T-helper 2 cell treated with Interferon-gamma antibody and Interleukin-4, amounts not matched to agents 5 μg/mL and 100 μg/mL, for 36 hours (primary cell): ENCODE data around the gene SPOCK2.
"Not testable (repeated sequence)": the region's sequence is repeated elsewhere in the genome, so short reads cannot be mapped to it uniquely, and the experiment has no call there.

Experiments
- DNase-seq: peaks from one replicate; pipeline ENCODE4 v3.0.0; 2021; ENCODE audit warnings: low spot score
- H3K27ac Mint-ChIP-seq: one replicate; pipeline ENCODE4 v1.8.0; 2021; ENCODE audit warnings: mild to moderate bottlenecking, mixed read lengths
- H3K27me3 Mint-ChIP-seq: one replicate; pipeline ENCODE4 v1.8.0; 2021; ENCODE audit warnings: low read depth, mixed read lengths
- H3K36me3 Mint-ChIP-seq: one replicate; pipeline ENCODE4 v1.8.0; 2021; ENCODE audit warnings: low read depth, mixed read lengths
- H3K4me1 Mint-ChIP-seq: one replicate; pipeline ENCODE4 v1.8.0; 2021; ENCODE audit warnings: low read depth, mixed read lengths
- H3K4me3 Mint-ChIP-seq: one replicate; pipeline ENCODE4 v1.8.0; 2022; ENCODE audit warnings: mild to moderate bottlenecking, moderate library complexity, mixed read lengths
- H3K9me3 Mint-ChIP-seq: one replicate; pipeline ENCODE4 v1.8.0; 2021; ENCODE audit warnings: mixed read lengths

The SPOCK2 gene

GRCh38 chr10:72121389-72121788 lies 33.0 kb upstream of the SPOCK2 start:
- no peak for DNase-seq
- Mint-ChIP-seq H3K4me3 (no peak overlapping the region), H3K27ac (peak overlapping the region; percentile 67), H3K4me1 (peaks cover 21% of the 10 kb centered on the region), H3K9me3 (peaks cover 8% of the 10 kb centered on the region), H3K36me3 (peaks cover 29% of the 10 kb centered on the region), H3K27me3 (no peaks in the 10 kb centered on the region)

- DNase-seq = no peak
- Mint-ChIP-seq H3K36me3 (peaks cover 41% of the 10 kb centered on the region), H3K4me3 (no peak overlapping the region), H3K27ac (no peak overlapping the region), H3K27me3 (no peaks in the 10 kb centered on the region), H3K4me1 (peaks cover 3% of the 10 kb centered on the region), H3K9me3 (peaks cover 19% of the 10 kb centered on the region)
These were observed 28.0 kb upstream of the SPOCK2 start for GRCh38 chr10:72116372-72116771.

DNA sequence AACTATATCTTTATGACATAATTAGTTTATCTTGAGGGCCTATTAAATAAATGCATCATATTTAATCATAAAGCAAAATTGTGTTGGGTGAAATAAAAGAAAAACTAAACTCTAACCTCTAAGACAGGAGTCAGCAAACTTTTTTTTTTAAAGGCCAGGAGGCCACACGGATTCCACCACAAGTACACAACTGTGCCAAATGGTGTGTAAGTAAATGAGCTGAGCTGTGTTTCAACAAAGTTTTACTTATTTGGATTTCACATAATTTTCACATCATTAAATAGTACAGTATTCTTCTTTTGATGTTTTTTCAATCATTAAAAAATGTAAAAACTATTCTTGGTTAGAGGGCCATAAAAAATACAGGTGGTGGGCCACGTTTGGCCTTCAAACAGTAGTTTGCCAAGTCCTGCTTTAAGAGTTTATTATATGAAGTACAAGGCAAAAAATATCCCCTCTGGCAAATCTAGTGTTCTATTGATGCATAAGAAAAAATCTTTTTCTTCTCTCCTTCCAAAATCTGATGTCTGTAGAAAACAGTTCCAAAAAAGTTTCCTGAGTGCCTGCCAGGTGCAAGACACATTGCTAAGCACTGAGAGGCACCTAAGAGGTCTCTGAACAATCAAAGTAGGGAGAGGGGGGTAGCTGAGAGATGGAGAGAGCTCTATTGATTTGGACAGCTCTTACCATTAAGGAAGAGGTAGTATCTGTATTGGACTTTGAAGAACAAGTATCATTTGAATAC lies 26.5 kb upstream of the SPOCK2 start:
- no peak for DNase-seq
- H3K36me3 Mint-ChIP-seq = peaks cover 35% of the 10 kb centered on the region

DNA sequence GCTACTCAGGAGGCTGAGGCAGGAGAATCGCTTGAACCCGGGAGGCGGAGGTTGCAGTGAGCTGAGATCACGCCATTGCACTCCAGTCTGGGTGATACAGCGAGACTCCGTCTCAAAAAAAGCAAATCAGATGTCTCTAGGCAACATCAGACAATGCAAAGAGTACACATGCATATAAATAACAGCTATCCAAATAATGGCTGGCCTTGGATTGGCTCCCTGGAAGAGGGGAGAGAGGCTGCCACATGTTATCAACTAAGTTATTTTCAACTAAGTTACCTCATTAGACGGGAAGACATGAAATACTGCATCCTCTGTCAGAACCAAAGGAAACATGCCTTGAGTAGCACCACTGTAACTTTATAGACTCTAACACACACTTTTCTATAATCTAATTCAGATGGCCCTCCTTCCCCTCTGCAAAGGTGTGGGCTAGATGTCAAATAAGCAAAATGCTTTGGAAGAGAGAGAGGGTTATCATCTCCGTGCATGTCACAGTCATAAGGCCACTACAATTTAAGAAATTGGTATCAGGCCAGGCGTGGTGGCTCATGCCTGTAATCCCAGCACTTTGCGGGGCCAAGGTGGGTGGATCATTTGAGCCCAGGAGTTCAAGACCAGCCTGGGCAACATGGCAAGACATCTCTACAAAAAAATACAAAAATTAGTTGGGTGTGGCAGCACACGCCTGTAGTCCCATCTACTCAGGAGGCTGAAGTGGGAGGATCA lies 22.5 kb upstream of the SPOCK2 start:
- no peak for DNase-seq
- no peak overlapping the region for H3K4me3 Mint-ChIP-seq

More for the DNA sequence above, 26.5 kb upstream of the SPOCK2 start:
- Mint-ChIP-seq H3K27me3 (no peaks in the 10 kb centered on the region), H3K4me3 (no peak overlapping the region), H3K27ac (no peak overlapping the region), H3K9me3 (peaks cover 19% of the 10 kb centered on the region), H3K4me1 (peaks cover 7% of the 10 kb centered on the region)

DNA sequence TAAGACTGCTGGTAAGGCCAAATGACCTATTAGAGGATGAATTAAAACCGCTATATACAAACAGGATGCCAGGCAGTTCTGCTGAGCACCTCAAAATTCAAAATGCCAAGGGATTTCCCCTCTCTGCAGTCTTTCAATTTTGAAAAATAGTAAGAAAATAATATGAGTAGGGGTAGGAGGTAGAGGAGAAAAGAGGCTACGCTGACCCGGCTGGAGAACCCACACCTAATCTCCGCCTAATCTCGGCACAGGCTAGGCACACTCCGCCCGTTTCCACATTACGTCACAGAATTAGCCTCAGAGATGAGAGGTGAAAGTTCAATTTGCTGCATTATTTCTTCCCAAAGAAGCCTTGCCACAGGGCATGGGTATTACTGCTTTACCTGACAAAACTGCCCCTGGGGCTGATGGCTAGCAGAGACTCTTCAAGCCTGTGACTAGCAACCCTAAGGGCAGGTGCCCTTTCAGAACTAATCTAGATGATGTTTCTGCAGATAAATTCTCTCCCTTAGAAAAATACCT lies 21.3 kb upstream of the SPOCK2 start:
- DNase-seq = no peak
- Mint-ChIP-seq H3K4me1 (peaks cover 52% of the 10 kb centered on the region), H3K27ac (peak overlapping the region; percentile 58), H3K27me3 (no peaks in the 10 kb centered on the region), H3K9me3 (no peaks in the 10 kb centered on the region), H3K36me3 (peaks cover 13% of the 10 kb centered on the region), H3K4me3 (peak overlapping the region; percentile 17)

More for the DNA sequence above, 22.5 kb upstream of the SPOCK2 start:
- Mint-ChIP-seq H3K27me3 (no peaks in the 10 kb centered on the region), H3K36me3 (peaks cover 20% of the 10 kb centered on the region), H3K4me1 (peaks cover 45% of the 10 kb centered on the region), H3K27ac (no peak overlapping the region), H3K9me3 (peaks cover 8% of the 10 kb centered on the region)

GRCh38 chr10:72108830-72109635 lies 20.7 kb upstream of the SPOCK2 start:
- Mint-ChIP-seq H3K4me1 (peaks cover 54% of the 10 kb centered on the region), H3K27me3 (no peaks in the 10 kb centered on the region), H3K9me3 (no peaks in the 10 kb centered on the region), H3K27ac (peak overlapping the region; percentile 58), H3K4me3 (peak overlapping the region; percentile 62), H3K36me3 (peaks cover 15% of the 10 kb centered on the region)
- no peak for DNase-seq

- Mint-ChIP-seq H3K4me1 (peaks cover 59% of the 10 kb centered on the region), H3K36me3 (peaks cover 19% of the 10 kb centered on the region), H3K27ac (peak overlapping the region; percentile 87), H3K4me3 (peak overlapping the region; percentile 78)
- not testable (repeated sequence) for H3K27me3 Mint-ChIP-seq, H3K9me3 Mint-ChIP-seq, DNase-seq
These were observed 19.6 kb upstream of the SPOCK2 start for GRCh38 chr10:72108004-72108370.

DNA sequence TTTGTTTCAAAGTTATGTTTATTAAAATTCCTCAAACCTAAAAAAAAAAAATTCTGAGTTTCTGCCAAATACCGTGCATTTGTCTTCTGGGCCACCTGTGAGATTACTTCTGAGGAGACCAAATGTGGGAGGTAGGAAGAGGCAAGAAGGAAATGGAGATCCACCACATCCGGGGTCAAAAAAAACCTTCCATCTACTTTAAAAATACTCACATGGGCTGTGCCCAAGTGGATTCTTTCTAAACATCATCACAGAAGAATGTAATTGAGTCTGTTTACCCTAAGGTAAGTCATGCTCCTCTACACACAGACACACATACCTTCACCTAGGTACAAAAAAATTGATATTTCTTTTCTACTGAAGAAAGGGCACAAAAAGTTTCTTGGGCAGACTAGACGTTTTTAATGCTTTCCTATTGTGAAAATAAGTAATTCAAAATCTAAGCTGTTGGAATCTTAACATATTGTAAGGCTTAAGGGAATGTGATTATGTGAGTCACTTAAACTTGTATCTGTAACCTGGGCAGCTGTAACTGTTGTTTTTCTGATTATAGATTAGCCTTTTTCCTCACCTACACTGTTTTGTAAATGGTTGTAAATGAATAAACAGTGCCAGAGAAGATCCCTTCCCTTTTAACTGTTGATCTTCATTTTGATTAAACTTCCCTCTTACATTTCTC lies 19.1 kb upstream of the SPOCK2 start:
- Mint-ChIP-seq H3K4me3 (peak overlapping the region; percentile 78), H3K27me3 (no peaks in the 10 kb centered on the region), H3K9me3 (no peaks in the 10 kb centered on the region), H3K36me3 (peaks cover 19% of the 10 kb centered on the region), H3K27ac (peak overlapping the region; percentile 87), H3K4me1 (peaks cover 59% of the 10 kb centered on the region)
- DNase-seq = peak; percentile 38

GRCh38 chr10:72106896-72107295 lies 18.5 kb upstream of the SPOCK2 start:
- Mint-ChIP-seq H3K27ac (peak overlapping the region; percentile 87), H3K4me3 (peak overlapping the region; percentile 78), H3K27me3 (no peaks in the 10 kb centered on the region), H3K9me3 (no peaks in the 10 kb centered on the region), H3K4me1 (peaks cover 62% of the 10 kb centered on the region), H3K36me3 (peaks cover 23% of the 10 kb centered on the region)
- no peak for DNase-seq

GRCh38 chr10:72106154-72106849 lies 18.0 kb upstream of the SPOCK2 start:
- Mint-ChIP-seq H3K4me3 (peak overlapping the region; percentile 78), H3K27me3 (no peaks in the 10 kb centered on the region), H3K4me1 (peaks cover 66% of the 10 kb centered on the region)

GRCh38 chr10:72105710-72106109 lies 17.4 kb upstream of the SPOCK2 start:
- no peak for DNase-seq
- Mint-ChIP-seq H3K9me3 (no peaks in the 10 kb centered on the region), H3K27me3 (no peaks in the 10 kb centered on the region), H3K4me1 (peaks cover 64% of the 10 kb centered on the region), H3K4me3 (no peak overlapping the region), H3K36me3 (peaks cover 29% of the 10 kb centered on the region), H3K27ac (no peak overlapping the region)

More at GRCh38 chr10:72106154-72106849, 18.0 kb upstream of the SPOCK2 start:
- Mint-ChIP-seq H3K27ac (peak overlapping the region; percentile 87), H3K9me3 (no peaks in the 10 kb centered on the region), H3K36me3 (peaks cover 27% of the 10 kb centered on the region)
- DNase-seq = no peak

DNA sequence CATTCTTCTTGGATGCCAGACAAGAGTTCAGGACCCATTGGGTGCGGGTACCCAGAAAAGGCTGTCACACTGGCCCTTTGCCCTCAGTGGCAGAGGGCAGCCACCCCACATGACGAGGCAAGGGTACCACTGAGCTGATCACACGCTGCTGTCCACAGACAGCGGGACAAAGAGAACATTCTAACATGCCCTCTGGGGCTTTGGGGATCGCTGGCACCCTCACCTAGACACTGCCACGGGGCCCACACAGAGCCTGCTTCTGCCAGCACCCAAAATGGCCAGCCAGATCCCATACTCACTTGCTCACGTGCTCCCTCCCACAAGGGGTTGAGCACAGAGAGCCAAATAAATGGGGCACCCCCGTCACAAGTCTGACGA lies 16.7 kb upstream of the SPOCK2 start:
- peaks cover 61% of the 10 kb centered on the region for H3K4me1 Mint-ChIP-seq
- H3K27ac Mint-ChIP-seq = no peak overlapping the region
- no peaks in the 10 kb centered on the region for H3K9me3 Mint-ChIP-seq
- DNase-seq = no peak
- no peaks in the 10 kb centered on the region for H3K27me3 Mint-ChIP-seq
- peaks cover 30% of the 10 kb centered on the region for H3K36me3 Mint-ChIP-seq
- H3K4me3 Mint-ChIP-seq = no peak overlapping the region
